Nephron progenitor cell (in vitro differentiated cells): ENCODE data around the gene TBX4.

ENCODE experiments used
- DNase-seq: peaks from one replicate; pipeline ENCODE4 v3.0.0; 2021
- H3K27ac Mint-ChIP-seq: 2 replicates; pipeline ENCODE4 v1.8.0; 2021; ENCODE audit warnings: mild to moderate bottlenecking, moderate library complexity, mixed read lengths
- H3K27me3 Mint-ChIP-seq: 2 replicates; pipeline ENCODE4 v1.8.0; 2021; ENCODE audit warnings: mild to moderate bottlenecking, low read depth, mixed read lengths; ENCODE audit not compliant: poor library complexity
- H3K36me3 Mint-ChIP-seq: 2 replicates; pipeline ENCODE4 v1.8.0; 2021; ENCODE audit warnings: low read depth, mixed read lengths
- H3K4me1 Mint-ChIP-seq: 2 replicates; pipeline ENCODE4 v1.8.0; 2021; ENCODE audit warnings: mixed read lengths
- H3K4me3 Mint-ChIP-seq: 2 replicates; pipeline ENCODE4 v1.8.0; 2021; ENCODE audit warnings: mild to moderate bottlenecking, moderate library complexity, mixed read lengths
- H3K9me3 Mint-ChIP-seq: 2 replicates; pipeline ENCODE4 v1.8.0; 2021; ENCODE audit warnings: mild to moderate bottlenecking, moderate library complexity, mixed read lengths
- TF ChIP-seq, protein P1 (sequence below): fragments of 200-600 bp; sonication (generic); IDR thresholded peaks from 2 replicates; pipeline ENCODE4 v1.5.0; 2021; ENCODE audit warnings: antibody characterized with exemption

The TBX4 gene

DNA sequence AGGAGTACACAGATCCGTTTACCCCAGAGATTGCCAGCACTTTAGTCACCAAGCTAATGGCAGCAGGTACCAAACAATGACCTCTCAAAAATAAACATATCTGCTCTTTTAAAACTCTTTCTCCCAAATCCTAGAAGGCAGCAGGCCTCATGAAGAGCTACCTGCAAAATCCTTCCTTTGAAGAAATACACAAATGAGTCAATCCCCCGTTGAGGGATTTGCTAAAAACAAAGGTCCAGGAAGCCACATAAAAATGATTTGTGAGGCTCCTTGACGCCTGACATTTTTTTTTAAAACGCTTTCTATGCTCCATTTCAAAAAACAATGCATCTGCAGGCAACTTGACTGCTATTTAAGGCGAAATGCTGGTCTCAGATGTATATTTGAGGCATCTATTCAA, 80.6 kb downstream of the TBX4 start:
- no peaks in the 10 kb centered on the region for H3K36me3 Mint-ChIP-seq
- H3K27ac Mint-ChIP-seq, result no peak overlapping the region
- H3K27me3 Mint-ChIP-seq, result peaks cover 2% of the 10 kb centered on the region
- TF ChIP-seq, protein P1, sequence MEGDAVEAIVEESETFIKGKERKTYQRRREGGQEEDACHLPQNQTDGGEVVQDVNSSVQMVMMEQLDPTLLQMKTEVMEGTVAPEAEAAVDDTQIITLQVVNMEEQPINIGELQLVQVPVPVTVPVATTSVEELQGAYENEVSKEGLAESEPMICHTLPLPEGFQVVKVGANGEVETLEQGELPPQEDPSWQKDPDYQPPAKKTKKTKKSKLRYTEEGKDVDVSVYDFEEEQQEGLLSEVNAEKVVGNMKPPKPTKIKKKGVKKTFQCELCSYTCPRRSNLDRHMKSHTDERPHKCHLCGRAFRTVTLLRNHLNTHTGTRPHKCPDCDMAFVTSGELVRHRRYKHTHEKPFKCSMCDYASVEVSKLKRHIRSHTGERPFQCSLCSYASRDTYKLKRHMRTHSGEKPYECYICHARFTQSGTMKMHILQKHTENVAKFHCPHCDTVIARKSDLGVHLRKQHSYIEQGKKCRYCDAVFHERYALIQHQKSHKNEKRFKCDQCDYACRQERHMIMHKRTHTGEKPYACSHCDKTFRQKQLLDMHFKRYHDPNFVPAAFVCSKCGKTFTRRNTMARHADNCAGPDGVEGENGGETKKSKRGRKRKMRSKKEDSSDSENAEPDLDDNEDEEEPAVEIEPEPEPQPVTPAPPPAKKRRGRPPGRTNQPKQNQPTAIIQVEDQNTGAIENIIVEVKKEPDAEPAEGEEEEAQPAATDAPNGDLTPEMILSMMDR, result no peak
- H3K4me1 Mint-ChIP-seq, result peaks cover 25% of the 10 kb centered on the region
- H3K4me3 Mint-ChIP-seq, result no peak overlapping the region
- no peaks in the 10 kb centered on the region for H3K9me3 Mint-ChIP-seq
- DNase-seq, result no peak

DNA sequence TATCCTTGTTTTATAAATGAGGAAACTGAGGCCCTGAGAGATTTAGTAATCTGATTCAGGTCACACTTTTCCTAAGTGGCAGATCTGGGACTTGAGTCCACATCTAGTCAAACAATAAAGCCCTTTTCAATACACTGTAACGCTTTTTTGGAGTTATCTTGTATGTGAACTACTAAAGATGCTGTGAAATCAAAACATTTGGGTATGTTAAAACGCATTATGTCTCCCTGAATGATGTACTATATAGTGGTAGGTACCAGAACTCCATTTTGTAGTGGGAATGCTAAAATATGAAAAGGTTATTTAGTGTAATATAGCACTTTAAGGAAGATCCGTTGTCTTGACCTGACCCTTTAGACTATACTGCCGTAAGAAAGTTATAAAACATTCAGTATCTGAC, 81.6 kb downstream of the TBX4 start:
- H3K4me3 Mint-ChIP-seq, result no peak overlapping the region
- H3K27me3 Mint-ChIP-seq, result peaks cover 2% of the 10 kb centered on the region
- TF ChIP-seq, protein P1, result no peak
- H3K36me3 Mint-ChIP-seq, result no peaks in the 10 kb centered on the region
- DNase-seq, result no peak
- no peak overlapping the region for H3K27ac Mint-ChIP-seq
- H3K9me3 Mint-ChIP-seq, result no peaks in the 10 kb centered on the region
- peaks cover 25% of the 10 kb centered on the region for H3K4me1 Mint-ChIP-seq

DNA sequence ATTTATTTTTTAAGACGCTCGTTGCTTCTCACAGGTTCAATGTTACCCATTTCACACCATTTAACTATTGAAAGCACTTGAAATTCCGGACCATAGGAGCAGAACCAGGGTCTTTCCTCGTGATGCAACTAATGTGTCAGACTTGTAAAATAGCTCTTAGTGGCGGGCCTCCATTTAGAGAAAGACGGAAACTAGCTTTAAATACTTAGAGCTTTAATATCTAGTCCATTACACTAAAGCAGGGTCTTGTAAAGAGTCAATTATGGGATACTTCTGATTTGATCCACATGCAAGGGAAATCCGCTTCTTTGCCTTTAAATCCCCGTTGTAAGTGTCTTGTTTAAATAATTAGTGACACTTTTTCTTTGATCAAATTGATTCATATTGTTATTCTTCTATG, 82.2 kb downstream of the TBX4 start:
- Mint-ChIP-seq H3K27ac (no peak overlapping the region), H3K27me3 (peaks cover 2% of the 10 kb centered on the region), H3K36me3 (no peaks in the 10 kb centered on the region), H3K4me1 (peaks cover 25% of the 10 kb centered on the region), H3K9me3 (peaks cover under 1% of the 10 kb centered on the region), H3K4me3 (no peak overlapping the region)
- TF ChIP-seq, protein P1, result no peak
- DNase-seq, result no peak
